WTC11 (cell line): Measurements from ENCODE around the gene TMEM150B.

ENCODE experiments used
- MXD4 ChIP-seq: fragments of 250-450 bp; sonication (Bioruptor Pico); IDR thresholded peaks from 2 replicates; pipeline ENCODE4 v1.8.0; 2021; ENCODE audit warnings: mild to moderate bottlenecking, moderate library complexity, borderline replicate concordance
- NFATC4 ChIP-seq: fragments of 250-450 bp; sonication (Bioruptor Pico); IDR thresholded peaks from 2 replicates; pipeline ENCODE4 v1.9.0; 2021; ENCODE audit warnings: mild to moderate bottlenecking

DNA sequence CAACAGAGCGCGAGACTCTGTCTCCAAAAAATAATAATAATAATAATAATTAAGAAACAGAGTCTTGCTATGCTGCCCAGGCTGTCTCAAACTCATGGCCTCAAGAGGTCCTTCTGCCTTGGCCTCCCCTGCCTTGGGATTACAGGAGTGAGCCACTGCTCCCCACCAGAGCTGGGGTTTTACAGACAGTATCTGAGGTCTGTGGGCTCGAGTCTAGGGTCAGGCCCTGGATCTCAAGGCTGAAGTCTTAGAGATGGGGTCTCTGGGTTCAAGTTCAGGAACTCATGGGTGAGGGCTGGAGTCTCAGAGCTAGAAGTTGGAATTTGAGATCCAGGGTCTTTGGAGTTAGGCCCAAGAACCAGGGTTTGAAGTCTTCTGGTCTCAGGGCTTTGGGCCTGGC is 41.6 kb upstream of the TMEM150B start:
- TF ChIP-seq NFATC4, result no peak
- no peak for TF ChIP-seq MXD4 (CRISPR knock-in tag)
